G401 (cell line): ENCODE results near the gene CEP89. TPM values are rescaled to one million over a fixed set of nuclear protein-coding genes. Genes with fewer than 3 reads are reported as not detected.
"Not testable (repeated sequence)": the region's sequence is repeated elsewhere in the genome, so short reads cannot be mapped to it uniquely, and the experiment has no call there.

ENCODE experiments used
- DNase-seq: peaks from one replicate; pipeline ENCODE4 v3.0.0-alpha.2; 2015; ENCODE audit warnings: low spot score
- in situ Hi-C: cut with HindIII; loops from 2 replicates; pipeline ENCODE4 v1.10.0; 2016; ENCODE audit warnings: low sequenced_read_pairs, mixed read lengths
- total RNA-seq: library from RNA; depleted of rRNA; stranded (reverse); fragments of >200 nt; shearing (Covaris generic); gene quantifications from 2 replicates; pipeline ENCODE4 v1.2.3, GENCODE V29; 2014

The CEP89 gene
- total RNA-seq, 1 experiment from 2014 or later: 22.4 TPM

DNA sequence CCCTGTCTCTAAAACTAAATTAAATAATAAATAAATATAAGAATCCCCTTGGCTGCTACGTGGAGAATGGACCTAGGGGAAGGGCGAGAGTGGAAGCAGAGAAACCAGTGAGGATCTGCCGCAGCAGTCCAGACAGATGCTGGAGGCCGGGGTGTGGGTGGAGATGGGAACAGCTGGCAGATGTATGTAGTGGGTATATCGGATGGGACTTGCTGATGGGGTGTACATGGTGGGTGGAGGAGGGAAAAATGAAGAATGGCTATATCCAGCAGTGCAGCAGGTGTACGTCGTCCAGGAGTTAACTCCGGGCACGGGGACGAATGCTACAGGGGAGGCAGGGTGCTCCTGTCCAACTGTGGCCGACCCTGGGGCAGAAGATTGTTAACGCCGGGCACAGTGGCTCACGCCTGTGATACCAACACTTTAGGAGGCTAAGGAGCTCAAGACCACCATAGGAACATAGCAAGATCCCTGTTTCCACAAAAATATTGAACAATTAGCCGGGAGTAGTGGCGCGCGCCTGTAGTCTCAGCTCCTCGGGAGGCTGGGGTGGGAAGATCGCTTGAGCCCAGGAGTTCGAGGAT is 654 bp downstream of the CEP89 start:
- in situ Hi-C loops: no loop called here
- DNase-seq: no peak

DNA sequence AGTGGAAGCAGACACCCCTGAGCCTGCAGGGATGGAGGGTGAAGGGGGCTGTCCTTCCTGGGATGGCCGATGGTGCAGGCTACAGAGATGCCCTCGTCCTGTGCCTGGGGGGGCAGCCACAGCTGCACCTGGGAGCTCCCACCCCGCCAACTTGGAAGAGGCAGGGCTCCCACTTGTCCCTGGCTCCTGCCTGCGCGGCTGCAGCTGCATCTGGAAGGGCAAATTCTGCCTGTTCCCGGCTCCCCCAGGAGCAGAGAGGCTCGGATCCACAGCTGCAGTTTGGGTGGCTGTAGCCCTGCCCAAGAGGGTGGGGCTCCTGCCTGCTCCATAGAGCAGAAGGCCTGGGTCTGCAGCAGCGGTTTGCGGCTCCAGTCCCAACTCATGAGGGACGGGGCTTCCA is 2.2 kb downstream of the CEP89 start:
- in situ Hi-C loops: no loop called here

DNA sequence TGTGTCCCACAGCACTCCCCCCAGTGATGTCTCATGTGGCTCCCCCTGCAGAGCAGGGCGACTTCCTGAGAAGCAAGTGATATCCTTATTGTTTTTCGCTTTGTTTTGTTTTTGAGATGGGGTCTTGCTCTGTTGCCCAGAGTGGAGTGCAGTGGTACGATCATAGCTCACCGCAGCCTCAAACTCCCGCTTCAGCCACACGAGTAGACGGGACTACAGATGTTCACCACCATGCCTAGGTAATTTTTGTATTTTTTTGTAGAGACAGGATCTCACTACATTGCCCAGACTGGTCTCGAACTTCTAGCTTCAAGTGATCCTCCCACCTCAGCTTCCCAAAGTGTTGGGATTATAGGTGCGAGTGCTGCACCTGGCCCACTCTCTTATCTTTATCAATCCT is 5.0 kb downstream of the CEP89 start:
- in situ Hi-C loops: no loop called here
- DNase-seq: no peak

More for the DNA sequence above, 2.2 kb downstream of the CEP89 start:
- no peak for DNase-seq

DNA sequence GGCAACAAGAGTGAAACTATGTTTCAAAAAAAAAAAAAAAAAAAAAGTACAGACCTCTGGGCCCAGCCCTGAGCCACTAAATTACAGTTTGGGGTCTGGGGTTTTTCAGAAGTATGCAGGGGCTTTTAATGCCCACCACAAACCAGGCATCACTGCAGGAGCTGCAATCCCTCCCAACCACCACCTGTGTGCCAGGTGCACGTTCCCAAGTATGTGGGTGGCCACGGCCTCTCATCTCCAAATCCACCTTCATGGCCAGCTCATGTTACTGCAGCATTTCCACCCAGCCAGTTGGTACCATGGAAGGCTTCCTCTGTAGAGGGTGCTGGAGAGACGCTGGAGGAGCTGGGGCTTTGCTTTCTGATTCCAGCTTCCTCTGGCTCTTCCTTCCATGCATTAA is 26.5 kb downstream of the CEP89 start:
- no peak for DNase-seq
- in situ Hi-C loops: no loop called here

DNA sequence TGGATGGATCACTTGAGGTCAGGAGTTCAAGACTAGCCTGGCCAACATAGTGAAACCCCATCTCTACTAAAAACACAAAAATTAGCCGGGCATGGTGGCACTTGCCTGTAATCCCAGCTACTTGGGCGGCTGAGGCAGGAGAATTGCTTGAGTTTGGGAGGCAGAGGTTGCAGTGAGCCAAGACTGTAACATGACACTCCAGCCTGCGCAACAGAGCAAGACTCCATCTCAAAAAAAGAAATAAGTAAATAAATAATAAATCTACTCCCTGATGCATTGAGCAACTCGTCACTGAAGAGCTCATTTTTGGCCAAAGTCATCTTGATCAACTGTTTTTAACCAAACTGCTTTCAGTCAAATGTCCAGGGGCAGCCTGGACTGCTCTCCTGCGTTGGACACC is 30.5 kb downstream of the CEP89 start:
- DNase-seq, in situ Hi-C loops: not testable (repeated sequence)

DNA sequence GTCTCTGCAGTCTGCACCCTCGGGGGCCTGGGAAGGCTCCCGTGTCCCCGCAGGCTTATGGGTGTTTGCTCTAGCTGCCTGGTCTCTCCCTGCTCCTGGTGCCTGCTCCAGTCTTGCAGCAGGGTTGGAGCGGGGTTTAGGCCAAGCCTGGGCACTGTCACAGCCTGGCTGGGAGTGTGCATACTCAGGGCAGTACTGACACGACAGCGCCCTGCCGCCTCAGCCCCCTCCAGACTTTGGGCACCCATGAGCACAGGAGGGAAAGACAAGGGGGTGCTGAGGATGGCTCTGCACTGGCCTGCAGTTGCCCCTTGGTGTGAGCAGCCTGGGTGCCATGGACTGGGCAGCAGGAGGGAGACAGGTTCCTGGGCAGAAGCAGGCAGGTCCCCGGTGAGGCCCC is 35.7 kb downstream of the CEP89 start:
- no peak for DNase-seq
- in situ Hi-C loops: no loop called here

DNA sequence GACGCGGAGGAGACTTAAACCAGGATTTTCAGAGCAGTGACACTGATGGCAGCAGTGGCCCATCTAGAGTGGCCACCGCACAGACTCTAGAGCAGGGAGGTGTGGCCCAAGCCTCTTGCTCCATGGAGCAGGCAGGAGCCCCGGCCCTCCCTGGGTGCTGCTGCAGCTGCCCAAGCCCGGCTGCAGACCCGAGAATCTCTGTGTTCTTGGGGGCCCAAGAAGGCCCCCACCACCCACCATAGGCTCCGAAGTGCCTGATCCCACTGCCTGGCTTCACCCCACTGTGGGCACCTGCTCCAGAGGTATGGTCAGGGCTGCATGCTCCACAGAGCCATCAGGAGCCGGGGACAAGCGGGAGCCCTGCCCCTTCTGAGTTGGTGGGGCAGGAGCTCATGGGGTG is 36.1 kb downstream of the CEP89 start:
- DNase-seq: no peak
- in situ Hi-C loops: no loop called here

DNA sequence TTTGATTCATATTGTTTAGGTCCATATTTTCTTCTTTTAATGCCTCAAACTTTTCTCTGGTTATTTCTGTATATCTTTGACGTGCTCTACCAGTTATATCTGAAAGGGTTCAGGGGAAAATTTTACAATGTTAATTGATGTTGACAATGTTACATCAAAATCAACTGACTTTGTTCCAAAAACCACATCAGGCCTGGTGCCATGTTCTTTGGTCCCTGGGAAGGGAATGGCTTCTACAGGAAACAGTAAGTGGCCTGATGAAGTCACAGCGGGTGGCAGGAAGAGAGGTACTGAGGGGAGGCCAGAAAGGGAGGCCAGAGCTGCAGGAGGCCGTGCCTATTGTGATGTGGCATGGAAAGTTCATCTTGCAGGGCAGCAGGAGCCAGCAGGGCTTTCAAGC is 38.2 kb downstream of the CEP89 start:
- DNase-seq: no peak

DNA sequence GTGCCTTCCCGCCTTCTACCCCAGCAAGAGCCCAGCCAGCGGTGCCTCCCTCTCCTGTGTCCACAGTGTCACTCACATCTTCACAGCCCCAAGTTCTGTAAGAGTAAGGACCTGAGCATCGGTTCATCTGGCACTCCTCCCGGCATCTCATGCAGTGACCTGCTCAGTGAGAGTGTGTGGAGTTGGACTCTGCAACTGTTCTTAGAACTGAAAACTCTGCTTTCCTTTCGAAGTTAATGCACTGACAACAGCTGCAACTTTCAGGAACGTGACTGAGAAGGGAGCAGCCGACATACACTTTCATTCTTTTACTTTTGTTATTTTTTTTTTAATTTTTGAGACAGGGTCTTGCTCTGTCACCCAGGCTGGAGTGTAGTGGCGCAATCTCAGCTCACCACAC is 41.2 kb downstream of the CEP89 start:
- in situ Hi-C loops: no loop called here
- DNase-seq: no peak

More for the DNA sequence above, 38.2 kb downstream of the CEP89 start:
- in situ Hi-C loops: no loop called here

DNA sequence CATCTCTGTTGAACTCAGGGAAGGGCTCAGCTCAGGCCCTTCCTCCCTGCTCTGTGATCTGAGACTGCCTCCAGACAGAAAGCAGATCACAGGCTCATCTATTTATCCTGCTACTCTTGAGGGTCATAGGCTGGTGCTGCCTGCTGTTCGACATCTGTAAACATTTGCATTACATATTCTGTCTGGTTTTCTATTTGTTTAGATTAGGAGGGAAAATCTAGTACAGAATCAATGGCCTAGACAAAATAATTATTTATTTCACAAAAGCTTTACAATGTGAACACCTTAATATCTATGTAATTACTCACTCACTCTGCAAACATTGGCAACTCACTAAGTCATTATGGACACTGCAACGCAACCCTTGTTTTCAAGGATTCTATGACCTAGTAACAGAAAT is 43.0 kb downstream of the CEP89 start:
- in situ Hi-C loops: no loop called here
- no peak for DNase-seq

DNA sequence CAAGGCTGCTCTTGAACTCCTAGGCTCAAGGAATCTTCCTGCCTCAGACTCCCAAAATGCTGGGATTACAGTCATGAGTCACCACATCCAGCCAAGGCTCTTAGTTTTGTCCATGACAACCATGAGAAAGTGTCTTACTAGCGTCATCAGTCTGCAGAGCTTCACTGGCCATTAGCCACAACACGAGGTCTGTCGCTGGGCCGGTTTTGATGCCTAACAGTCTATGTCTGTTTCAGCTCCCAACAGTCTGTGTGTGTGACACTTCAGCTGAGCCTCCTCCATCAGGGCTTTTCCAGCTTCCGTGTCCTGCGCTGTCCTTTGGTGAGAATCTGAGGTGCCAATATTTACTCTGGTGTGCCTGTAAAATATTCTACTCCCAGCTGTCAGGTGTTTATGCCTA is 47.6 kb downstream of the CEP89 start:
- in situ Hi-C loops: no loop called here
- no peak for DNase-seq

DNA sequence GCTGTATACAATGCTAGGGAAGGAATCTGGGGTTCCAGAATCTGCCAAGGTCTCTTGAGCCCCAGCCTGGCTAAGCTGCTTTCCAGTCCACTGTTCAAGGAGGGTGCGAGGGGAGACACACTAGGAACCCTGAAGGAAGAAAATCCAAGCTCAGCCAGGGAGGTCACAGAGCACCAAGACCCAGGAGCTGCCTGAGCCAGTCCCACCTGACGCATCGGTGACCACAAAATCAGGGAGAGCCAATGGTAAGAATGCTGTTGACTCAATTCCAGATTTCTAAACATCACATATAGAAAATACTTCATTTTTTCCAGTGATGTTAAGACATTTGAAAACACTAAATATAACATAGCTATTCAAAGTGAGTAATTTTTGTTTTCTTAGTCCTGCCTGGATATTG is 50.1 kb downstream of the CEP89 start:
- in situ Hi-C loops: no loop called here
- no peak for DNase-seq

DNA sequence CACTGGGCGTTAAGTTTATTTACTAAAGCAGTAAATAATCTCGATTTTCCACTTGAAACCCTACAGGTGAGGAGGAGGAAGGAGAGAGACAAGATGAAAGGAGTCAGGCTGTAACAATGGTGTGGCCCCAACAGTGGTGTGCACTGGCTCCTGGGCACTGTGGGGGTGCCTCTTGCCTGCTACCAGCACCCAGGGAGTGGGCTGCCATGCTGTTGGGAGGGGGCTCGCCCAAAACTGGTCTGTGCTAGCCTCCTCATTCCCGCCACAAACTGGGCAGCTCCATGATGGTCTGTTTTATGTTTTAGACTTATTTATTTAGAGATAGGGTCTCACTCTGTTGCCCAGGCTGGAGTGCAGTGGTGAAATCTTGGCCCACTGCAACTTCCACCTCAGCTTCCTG is 52.4 kb downstream of the CEP89 start:
- in situ Hi-C loops: no loop called here
- DNase-seq: no peak

DNA sequence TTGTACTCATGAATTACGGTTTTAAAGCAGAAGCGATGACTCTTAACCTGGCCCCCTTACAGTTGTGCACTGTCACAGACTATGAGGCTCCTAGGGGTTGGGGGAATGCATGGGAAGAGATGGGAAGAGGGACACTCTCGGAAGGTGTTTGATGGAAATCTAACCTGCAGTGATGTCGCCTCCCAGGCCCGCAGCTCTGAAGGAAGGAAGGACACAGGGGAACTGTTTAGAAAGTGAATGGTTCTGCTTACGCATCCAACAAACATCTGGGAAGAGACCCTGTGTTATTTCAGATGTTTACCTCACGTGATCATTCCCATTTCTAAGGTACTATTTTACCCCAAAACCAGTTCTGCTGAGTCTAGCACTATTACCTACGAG is 54.2 kb downstream of the CEP89 start:
- in situ Hi-C loops: no loop called here
- DNase-seq: no peak

DNA sequence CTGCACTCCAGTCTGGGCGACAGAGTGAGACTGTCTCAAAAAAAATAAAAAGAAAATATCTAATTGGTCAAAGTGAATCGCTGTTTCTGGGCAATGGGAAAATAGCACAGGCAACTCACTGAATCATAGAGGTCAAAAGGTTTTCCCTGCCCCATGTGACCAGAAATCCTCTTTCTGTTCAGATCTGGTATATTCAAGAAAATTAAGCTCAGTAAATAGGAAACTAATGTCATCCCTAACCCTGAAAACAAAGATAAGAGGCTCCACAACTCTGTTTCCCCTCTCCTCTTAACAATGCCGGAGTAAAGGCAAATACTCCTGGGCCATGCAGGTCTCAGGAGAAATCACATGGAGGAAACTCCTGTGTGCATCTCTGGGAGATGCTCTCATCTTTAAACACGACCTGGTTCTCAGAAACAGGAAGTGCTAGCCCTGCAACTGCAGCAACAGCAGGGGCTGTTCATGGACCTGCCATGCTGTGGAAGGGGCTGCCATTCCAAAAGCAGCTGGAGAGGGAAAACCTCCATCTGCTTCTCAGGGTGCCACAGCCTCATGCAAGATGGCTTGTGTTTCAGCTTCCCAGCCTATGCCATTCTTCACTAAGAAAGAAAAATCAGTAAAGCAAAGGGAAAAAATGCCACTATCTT is 54.7 kb downstream of the CEP89 start:
- in situ Hi-C loops: no loop called here
- no peak for DNase-seq

DNA sequence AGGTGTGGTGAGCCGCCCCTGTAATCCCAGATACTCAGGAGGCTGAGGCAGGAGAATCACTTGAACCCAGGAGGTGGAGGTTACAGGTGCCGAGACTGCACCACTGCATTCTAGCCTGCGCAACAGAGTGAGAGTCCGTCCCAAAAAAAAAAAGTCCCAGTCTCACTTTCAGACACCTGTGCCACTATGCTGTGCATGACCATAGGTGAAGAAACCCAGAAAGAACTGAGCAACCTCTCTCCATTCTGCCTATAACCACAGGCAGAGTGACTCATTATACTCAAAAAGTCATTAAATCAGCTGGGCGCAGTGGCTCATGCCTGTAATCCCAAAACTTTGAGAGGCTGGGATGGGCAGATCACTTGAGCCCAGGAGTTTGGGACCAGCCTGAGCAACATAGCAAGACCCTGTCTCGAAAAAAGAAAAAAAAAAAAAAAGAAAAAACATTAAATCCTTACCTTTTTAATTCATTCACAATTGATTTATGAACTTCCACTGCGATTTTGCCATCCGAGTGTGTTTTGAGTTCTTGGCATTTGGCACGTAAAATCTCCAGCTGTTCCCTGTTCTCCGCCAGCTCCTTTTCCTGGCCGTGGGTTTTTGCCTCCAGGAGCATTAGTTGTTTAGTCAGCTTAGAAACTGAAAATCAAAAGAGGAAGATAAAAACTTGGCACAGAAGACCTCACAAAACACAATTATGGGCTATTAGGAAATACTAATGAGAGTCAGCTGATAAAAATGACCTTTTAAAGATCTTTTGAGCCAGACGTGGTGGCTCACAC is 56.7 kb downstream of the CEP89 start:
- peak; percentile 0 for DNase-seq
- in situ Hi-C loops: no loop called here

DNA sequence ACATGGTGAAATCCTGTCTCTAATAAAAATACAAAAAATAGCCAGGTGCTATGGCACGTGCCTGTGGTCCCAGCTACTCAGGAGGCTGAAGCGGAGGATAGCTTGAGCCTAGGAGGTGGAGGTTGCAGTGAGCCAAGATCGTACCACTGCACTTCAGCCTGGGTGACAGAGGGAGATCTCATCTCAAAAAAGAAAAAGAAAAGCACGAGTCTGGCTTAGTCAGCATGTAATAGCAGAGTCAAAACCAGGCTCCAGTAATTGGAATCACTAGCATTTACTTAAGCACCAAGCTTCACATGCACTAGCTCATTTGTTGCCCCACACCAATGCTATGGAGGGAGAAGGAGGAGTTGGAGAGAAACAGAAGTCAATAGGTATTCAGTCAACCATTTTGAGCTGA is 60.3 kb downstream of the CEP89 start:
- in situ Hi-C loops: no loop called here
- DNase-seq: no peak

DNA sequence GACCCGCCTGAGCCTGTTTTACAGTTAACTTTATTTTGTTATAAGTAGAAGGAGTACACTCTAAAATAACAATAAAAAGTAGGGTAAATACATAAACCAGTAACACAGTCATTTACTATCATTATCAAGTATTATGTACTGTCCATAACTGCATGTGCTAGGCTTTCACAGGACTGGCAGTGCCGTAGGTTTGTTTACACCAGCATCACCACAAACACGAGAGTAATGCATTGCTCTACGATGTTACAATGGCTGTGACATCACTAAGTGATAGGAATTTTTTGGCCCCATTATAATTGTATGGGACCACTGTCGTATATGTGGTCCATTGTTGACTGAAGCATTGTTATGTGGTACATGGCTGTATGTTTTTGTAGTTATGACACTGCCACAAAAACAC is 60.9 kb downstream of the CEP89 start:
- in situ Hi-C loops: no loop called here
- no peak for DNase-seq

DNA sequence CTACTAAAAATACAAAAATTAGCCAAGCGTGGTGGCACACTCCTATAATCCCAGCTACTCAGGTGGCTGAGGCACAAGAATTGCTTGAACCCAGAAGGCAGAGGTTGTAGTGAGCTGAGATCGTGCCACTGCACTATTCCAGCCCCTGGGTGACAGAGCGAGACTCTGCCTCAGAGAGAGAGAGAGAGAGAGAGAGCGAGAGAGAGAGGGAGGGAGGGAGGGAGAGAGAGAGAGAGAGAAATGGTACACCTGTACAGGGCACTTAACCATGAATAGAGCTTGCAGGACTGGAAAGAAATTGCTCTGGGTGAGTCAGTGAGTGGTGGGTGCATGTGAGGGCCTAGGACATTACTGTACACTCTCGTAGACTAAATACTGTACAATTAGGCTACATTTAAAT is 61.7 kb downstream of the CEP89 start:
- in situ Hi-C loops: no loop called here
- DNase-seq: no peak

DNA sequence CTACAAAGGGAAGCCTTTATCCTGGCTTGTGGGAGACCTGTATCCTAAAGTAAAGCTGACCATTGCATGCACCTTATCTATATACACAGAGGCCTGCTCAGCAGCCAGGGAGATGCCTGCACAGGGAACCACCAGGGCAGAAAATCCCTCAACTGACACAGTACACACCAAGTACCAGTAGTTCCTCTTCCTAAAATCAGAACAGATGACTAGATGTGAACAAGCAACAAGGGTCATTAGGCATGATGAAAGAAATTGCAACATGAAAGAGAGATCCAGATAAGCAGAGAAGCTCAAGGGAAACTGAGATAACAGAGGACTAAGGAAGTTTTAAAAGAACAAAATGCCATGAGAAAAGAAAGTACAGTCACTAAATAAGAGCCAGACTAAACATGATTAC is 62.5 kb downstream of the CEP89 start:
- in situ Hi-C loops: no loop called here
- DNase-seq: no peak
